Activated naive CD4-positive, alpha-beta T cell treated with anti-CD3 and anti-CD28 coated beads for 36 hours (primary cell): ENCODE data around the gene LIMK2. TPM values are rescaled to one million over a fixed set of nuclear protein-coding genes. Genes with fewer than 3 reads are reported as not detected.
A peak's percentile ranks its signal among the peaks of the same experiment; 100 is the strongest.

Experiments used
- CTCF ChIA-PET: fragments of 350-600 bp; sonication (Branson Sonifier 250); formaldehyde crosslinking; loops from one replicate; lab custom pipeline; 2021; ENCODE audit warnings: antibody characterized with exemption; lab: Charles Lee
- DNase-seq: peaks from one replicate; pipeline ENCODE4 v3.0.0-alpha.2; 2020
- H3K27ac Mint-ChIP-seq: one replicate; pipeline ENCODE4 v1.8.0; 2021; ENCODE audit warnings: mild to moderate bottlenecking, mixed read lengths
- H3K27me3 Mint-ChIP-seq: one replicate; pipeline ENCODE4 v1.8.0; 2021; ENCODE audit warnings: low read depth, mixed read lengths
- H3K36me3 Mint-ChIP-seq: one replicate; pipeline ENCODE4 v1.8.0; 2021; ENCODE audit warnings: low read depth, mixed read lengths
- H3K4me1 Mint-ChIP-seq: one replicate; pipeline ENCODE4 v1.8.0; 2021; ENCODE audit warnings: low read depth, mixed read lengths
- H3K4me3 Mint-ChIP-seq: one replicate; pipeline ENCODE4 v1.8.0; 2021; ENCODE audit warnings: mild to moderate bottlenecking, moderate library complexity, mixed read lengths
- H3K9me3 Mint-ChIP-seq: one replicate; pipeline ENCODE4 v1.8.0; 2021; ENCODE audit warnings: mixed read lengths
- intact Hi-C: fragments of 100-400 bp; cut with micrococcal nuclease; formaldehyde crosslinking; loops from one replicate; pipeline ENCODE4 v1.15.1; 2023
- total RNA-seq, 2 experiments: library from RNA; stranded (reverse); gene quantifications; one replicate each; pipeline ENCODE4 v1.2.3, GENCODE V29; 2021

LIMK2 gene
- total RNA-seq, 2 experiments from 2014 or later, result 50.8 to 50.9 TPM

DNA sequence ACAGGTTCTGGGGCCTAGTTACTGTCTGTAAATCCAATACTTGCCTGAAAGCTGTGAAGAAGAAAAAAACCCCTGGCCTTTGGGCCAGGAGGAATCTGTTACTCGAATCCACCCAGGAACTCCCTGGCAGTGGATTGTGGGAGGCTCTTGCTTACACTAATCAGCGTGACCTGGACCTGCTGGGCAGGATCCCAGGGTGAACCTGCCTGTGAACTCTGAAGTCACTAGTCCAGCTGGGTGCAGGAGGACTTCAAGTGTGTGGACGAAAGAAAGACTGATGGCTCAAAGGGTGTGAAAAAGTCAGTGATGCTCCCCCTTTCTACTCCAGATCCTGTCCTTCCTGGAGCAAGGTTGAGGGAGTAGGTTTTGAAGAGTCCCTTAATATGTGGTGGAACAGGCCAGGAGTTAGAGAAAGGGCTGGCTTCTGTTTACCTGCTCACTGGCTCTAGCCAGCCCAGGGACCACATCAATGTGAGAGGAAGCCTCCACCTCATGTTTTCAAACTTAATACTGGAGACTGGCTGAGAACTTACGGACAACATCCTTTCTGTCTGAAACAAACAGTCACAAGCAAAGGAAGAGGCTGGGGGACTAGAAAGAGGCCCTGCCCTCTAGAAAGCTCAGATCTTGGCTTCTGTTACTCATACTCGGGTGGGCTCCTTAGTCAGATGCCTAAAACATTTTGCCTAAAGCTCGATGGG lies 66.7 kb downstream of the LIMK2 start:
- H3K9me3 Mint-ChIP-seq, result no peaks in the 10 kb centered on the region
- H3K4me1 Mint-ChIP-seq, result peaks cover 86% of the 10 kb centered on the region
- peak overlapping the region; percentile 18 for H3K4me3 Mint-ChIP-seq
- no peaks in the 10 kb centered on the region for H3K27me3 Mint-ChIP-seq
- H3K36me3 Mint-ChIP-seq, result peaks cover 58% of the 10 kb centered on the region
- DNase-seq, result peak; percentile 69
- peak overlapping the region; percentile 94 for H3K27ac Mint-ChIP-seq
- intact Hi-C loops, result loop anchor here (1.0 to 10.0 kb wide), 4 partner anchors 12 to 334 kb away; partner anchors contain the start of gene LIMK2
- CTCF ChIA-PET, result interaction anchor here (0.6 to 1.5 kb wide), 7 partner anchors 11 to 67 kb away, joined by 3 to 7 read pairs (median 4); partner anchors contain the start of genes LIMK2 and PIK3IP1

DNA sequence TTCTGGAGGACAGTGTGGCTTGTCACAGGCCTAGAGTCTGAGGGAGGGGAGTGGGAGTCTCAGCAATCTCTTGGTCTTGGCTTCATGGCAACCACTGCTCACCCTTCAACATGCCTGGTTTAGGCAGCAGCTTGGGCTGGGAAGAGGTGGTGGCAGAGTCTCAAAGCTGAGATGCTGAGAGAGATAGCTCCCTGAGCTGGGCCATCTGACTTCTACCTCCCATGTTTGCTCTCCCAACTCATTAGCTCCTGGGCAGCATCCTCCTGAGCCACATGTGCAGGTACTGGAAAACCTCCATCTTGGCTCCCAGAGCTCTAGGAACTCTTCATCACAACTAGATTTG lies 67.2 kb downstream of the LIMK2 start:
- Mint-ChIP-seq H3K9me3 (no peaks in the 10 kb centered on the region), H3K36me3 (peaks cover 53% of the 10 kb centered on the region), H3K4me1 (peaks cover 88% of the 10 kb centered on the region), H3K4me3 (no peak overlapping the region), H3K27me3 (no peaks in the 10 kb centered on the region), H3K27ac (peak overlapping the region; percentile 94)
- intact Hi-C loops, result loop anchor here (1.0 to 10.0 kb wide), 4 partner anchors 11 to 334 kb away; partner anchors contain the start of gene LIMK2
- CTCF ChIA-PET, result interaction anchor here (0.6 to 1.5 kb wide), 6 partner anchors 11 to 68 kb away, joined by 3 to 7 read pairs (median 4); partner anchors contain the start of gene PIK3IP1
- DNase-seq, result no peak

DNA sequence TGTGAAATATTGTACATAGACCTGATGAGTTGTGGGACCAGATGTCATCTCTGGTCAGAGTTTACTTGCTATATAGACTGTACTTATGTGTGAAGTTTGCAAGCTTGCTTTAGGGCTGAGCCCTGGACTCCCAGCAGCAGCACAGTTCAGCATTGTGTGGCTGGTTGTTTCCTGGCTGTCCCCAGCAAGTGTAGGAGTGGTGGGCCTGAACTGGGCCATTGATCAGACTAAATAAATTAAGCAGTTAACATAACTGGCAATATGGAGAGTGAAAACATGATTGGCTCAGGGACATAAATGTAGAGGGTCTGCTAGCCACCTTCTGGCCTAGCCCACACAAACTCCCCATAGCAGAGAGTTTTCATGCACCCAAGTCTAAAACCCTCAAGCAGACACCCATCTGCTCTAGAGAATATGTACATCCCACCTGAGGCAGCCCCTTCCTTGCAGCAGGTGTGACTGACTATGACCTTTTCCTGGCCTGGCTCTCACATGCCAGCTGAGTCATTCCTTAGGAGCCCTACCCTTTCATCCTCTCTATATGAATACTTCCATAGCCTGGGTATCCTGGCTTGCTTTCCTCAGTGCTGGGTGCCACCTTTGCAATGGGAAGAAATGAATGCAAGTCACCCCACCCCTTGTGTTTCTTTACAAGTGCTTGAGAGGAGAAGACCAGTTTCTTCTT lies 67.9 kb downstream of the LIMK2 start:
- peak overlapping the region; percentile 94 for H3K27ac Mint-ChIP-seq
- no peaks in the 10 kb centered on the region for H3K9me3 Mint-ChIP-seq
- H3K4me1 Mint-ChIP-seq, result peaks cover 88% of the 10 kb centered on the region
- CTCF ChIA-PET, result interaction anchor here (1.0 to 1.5 kb wide), 5 partner anchors 10 to 68 kb away, joined by 3 to 7 read pairs (median 4); partner anchors contain the start of gene PIK3IP1
- H3K4me3 Mint-ChIP-seq, result no peak overlapping the region
- intact Hi-C loops, result loop anchor here (1.0 to 10.0 kb wide), 4 partner anchors 10 to 335 kb away; partner anchors contain the start of gene LIMK2
- DNase-seq, result no peak
- H3K36me3 Mint-ChIP-seq, result peaks cover 47% of the 10 kb centered on the region
- H3K27me3 Mint-ChIP-seq, result no peaks in the 10 kb centered on the region

DNA sequence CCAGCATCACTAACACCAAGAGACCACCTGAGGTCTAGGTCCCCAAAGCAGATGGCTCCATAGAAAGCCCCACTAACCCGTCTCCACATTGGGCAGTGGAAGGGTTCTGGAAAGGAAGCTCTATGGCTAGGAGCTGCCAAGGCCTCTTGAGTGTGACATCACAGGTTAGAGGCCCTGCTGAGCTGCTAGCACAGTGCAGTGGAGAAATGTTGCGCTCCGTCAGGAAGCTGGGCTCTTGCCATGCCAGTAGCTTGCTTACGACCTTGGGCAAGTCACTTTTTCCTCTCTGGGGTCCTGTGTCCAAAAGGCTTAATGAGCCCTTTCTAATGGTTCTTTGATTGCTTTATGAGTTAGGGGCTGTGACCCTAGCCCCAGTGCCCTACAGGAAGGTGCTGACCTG lies 69.6 kb downstream of the LIMK2 start:
- CTCF ChIA-PET, result interaction anchor here (0.6 to 2.6 kb wide), 2 partner anchors 9 to 12 kb away, joined by 3 to 16 read pairs; no protein-coding TSS in a partner anchor
- H3K4me3 Mint-ChIP-seq, result no peak overlapping the region
- peaks cover 93% of the 10 kb centered on the region for H3K4me1 Mint-ChIP-seq
- H3K27me3 Mint-ChIP-seq, result no peaks in the 10 kb centered on the region
- no peaks in the 10 kb centered on the region for H3K9me3 Mint-ChIP-seq
- intact Hi-C loops, result no loop called here
- peak overlapping the region; percentile 71 for H3K27ac Mint-ChIP-seq
- DNase-seq, result no peak
- peaks cover 35% of the 10 kb centered on the region for H3K36me3 Mint-ChIP-seq

DNA sequence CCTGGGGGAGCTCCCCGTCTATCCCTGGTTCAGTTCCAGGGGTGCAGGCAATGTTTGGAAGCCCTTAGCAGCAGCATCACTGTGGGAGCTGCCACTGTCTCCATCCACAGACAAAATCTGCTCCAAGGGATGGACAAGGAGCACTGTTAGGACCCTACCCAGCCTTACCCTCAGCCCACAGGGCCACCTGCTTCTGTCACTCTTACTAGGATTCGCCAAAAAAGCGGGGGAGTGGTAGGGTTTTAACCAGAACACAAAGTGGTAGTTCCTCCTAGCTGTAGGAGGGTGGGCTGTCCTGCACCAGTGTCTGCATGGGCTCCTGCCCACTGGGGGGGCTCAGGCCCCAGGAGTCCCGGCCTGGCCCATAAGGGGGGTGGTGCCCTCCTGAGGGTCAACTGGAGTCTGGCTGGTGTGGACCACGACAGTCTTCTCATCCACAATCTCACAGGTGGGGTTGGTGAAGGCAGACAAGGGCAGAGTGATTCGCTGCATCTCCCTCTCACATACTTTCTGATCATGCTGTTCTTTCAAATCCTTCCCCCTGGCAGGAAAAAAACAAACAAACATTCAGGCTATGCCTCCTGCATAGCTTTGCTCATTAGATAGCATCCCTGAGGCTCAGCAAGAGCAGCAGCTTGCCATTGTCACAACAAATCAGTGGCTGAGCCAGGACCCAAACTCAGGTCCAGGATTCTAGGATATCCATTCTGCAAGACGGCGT lies 70.8 kb downstream of the LIMK2 start:
- intact Hi-C loops, result no loop called here
- Mint-ChIP-seq H3K4me1 (peaks cover 93% of the 10 kb centered on the region), H3K27ac (peak overlapping the region; percentile 77), H3K9me3 (no peaks in the 10 kb centered on the region), H3K27me3 (no peaks in the 10 kb centered on the region), H3K4me3 (no peak overlapping the region), H3K36me3 (peaks cover 36% of the 10 kb centered on the region)
- CTCF ChIA-PET, result interaction anchor here (0.6 to 2.6 kb wide), 6 partner anchors 9 to 1523 kb away, joined by 3 to 16 read pairs (median 4); partner anchors contain the start of genes LIMK2 and PIK3IP1
- DNase-seq, result no peak

DNA sequence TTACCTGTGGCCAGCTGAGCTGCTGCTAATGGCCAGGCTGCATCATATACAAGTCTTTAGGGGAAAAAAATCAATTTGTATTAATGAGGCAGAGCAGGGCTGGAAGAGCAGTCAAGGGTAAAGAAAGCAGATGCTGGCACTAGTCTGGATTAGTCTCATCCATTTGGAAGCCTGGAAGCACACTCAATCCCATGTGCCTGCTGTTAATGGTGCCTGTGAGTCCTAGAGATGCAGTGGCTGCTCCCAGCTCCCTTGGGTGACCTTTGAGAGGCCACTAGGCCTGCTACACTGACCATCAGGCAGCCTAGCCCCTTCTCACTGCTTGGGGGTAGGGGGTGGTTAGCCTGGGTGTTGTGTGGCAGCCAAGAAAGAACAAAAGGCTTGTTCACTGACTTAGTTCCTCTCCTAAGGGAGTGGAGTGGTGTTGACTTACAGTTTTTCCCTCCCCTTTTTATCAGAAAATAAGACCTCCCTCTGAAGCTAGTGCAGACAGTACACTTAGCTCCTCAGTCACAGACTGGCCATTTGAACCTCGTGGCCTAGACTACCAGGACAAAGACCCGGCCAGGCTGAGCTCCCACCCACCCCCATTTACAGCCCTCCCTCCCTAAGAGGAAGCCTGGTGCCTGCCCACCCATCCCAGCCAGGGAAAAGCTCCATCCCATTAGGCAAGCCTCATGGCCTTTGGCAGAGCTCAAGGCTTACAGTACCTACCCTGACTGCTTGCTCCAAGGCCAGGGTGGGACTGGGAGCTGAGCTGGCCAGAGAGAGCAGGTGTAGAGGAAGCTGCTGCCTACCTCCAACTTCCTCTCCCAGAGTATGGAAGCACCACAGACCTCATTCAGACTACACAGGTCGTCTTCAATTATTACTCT lies 72.4 kb downstream of the LIMK2 start:
- peaks cover 28% of the 10 kb centered on the region for H3K36me3 Mint-ChIP-seq
- peaks cover 91% of the 10 kb centered on the region for H3K4me1 Mint-ChIP-seq
- no peaks in the 10 kb centered on the region for H3K9me3 Mint-ChIP-seq
- no peaks in the 10 kb centered on the region for H3K27me3 Mint-ChIP-seq
- intact Hi-C loops, result loop anchor here (5.0 kb wide), 1 partner anchor 112 kb away; no protein-coding TSS in a partner anchor
- CTCF ChIA-PET, result interaction anchor here (0.8 to 2.6 kb wide), 5 partner anchors 11 to 73 kb away, joined by 3 to 16 read pairs (median 8); partner anchors contain the start of gene LIMK2
- H3K27ac Mint-ChIP-seq, result peak overlapping the region; percentile 100
- DNase-seq, result no peak
- no peak overlapping the region for H3K4me3 Mint-ChIP-seq

DNA sequence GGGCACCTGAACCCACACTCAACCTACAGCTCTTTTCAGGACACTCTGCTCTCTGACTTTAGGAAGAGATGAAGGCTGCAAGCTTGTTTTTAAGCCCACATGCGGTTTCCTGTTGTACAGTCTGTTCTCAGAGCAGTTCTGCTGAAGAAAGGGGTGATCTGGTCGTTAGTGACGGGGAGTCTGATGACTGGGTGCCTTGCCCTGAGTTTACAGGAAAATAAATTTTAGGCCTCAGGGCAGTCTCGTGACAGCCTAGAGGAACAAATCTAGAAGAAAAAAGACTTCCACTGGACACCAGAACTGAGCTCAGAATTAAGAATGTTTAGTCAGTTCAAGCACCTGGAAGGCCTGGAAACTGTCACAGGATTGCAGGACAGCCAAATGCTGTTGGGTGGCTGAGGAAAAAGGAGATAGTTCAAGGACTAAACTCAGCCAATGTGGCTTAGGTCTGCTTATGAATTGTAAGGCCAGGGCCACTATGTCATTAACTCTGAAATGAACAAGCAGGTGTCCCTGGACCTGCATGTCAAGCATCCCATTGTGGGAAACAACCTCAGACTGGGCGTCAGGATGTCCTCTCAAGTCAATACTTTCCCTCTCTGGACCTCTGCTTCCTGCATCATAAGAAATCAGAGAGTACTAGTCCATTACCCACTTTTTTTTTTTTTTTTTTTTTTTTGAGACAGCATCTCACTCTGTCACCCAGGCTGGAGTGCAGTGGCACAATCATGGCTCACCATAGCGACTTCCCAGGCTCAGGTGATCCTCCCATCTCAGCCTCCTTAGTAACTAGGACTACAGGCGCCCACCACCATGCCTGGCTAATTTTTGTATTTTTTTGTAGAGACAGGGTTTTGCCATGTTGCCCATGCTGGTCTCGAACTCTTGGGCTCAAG lies 74.5 kb downstream of the LIMK2 start:
- DNase-seq, result peak; percentile 80
- H3K9me3 Mint-ChIP-seq, result no peaks in the 10 kb centered on the region
- peak overlapping the region; percentile 100 for H3K27ac Mint-ChIP-seq
- peak overlapping the region; percentile 8 for H3K4me3 Mint-ChIP-seq
- peaks cover 75% of the 10 kb centered on the region for H3K4me1 Mint-ChIP-seq
- H3K36me3 Mint-ChIP-seq, result peaks cover 18% of the 10 kb centered on the region
- no peaks in the 10 kb centered on the region for H3K27me3 Mint-ChIP-seq
- CTCF ChIA-PET, result interaction anchor here (1.1 to 2.2 kb wide), 5 partner anchors 12 to 75 kb away, joined by 3 to 12 read pairs (median 5); partner anchors contain the start of gene LIMK2
- intact Hi-C loops, result loop anchor here (5.0 kb wide), 1 partner anchor 114 kb away; no protein-coding TSS in a partner anchor

DNA sequence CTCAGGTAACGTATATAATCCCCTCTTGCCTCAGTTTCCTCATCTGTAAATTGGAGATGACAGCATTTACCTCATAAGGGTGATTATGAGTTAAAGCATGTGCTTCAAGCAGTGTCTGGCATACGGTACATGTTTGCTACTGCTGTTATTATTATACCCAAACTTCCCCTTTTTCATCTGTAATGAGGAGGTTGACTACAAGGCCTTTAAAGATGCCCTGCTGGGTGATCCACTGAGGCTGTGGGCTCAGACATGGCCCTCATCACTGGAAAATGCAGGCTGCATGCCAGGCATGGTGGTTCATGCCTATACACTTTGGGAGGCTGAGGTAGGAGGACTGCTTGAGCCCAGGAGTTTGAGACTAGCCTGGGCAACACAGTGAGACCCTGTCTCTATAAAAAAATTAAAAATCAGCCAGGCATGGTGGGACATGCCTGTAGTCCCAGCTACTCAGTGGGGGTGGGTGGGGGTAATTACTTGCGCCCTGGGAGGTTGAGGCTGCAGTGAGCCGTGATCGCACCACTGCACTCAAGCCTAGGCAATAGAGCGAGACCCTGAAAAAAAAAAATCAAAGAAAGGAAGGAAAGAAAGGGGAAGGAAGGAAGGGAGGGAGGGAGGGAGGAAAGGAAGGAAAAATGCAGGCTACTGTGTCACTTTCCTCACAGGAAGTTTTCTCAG lies 75.9 kb downstream of the LIMK2 start:
- Mint-ChIP-seq H3K36me3 (peaks cover 18% of the 10 kb centered on the region), H3K9me3 (no peaks in the 10 kb centered on the region), H3K27me3 (no peaks in the 10 kb centered on the region), H3K4me3 (peak overlapping the region; percentile 62), H3K27ac (peak overlapping the region; percentile 100), H3K4me1 (peaks cover 70% of the 10 kb centered on the region)
- CTCF ChIA-PET, result interaction anchor here (0.6 to 6.2 kb wide), 2 partner anchors 9 to 15 kb away, joined by 3 to 32 read pairs; no protein-coding TSS in a partner anchor
- no peak for DNase-seq
- intact Hi-C loops, result loop anchor here (5.0 kb wide), 1 partner anchor 116 kb away; no protein-coding TSS in a partner anchor

DNA sequence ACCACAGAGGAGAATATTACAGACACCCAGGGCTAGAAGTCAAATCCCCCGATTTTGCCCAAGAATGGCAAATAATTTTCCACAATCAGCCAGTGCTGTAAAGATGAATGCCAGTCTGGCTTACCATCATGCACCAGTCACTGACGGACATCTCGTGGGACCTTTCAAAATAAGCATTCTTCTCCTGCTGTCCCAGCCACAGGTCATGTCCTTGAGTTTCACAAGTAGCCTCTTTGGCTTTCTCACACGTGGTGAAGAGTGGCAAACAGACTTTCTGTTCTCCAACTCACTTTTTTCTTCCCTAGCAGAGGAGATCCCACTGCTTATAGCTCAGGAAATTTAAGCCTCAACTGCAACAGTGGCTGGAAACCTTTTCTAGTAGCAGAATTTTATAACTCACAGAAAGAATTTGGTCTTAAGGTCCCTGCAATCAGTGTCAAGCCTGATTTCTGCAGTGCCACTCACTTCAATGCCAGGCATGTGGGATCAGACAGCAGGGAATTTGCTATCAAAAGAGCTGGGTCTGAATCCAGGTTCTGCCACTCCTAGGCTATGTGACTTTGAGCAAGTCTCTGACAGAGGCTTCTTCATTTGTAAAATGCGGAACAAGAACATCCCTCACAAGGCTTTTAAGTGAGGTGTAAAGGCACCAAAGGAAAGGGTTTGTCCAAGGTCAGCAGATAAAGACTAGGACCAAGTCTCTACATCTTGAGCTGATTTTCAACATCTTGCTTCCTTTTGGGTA lies 76.6 kb downstream of the LIMK2 start:
- peaks cover 69% of the 10 kb centered on the region for H3K4me1 Mint-ChIP-seq

More for the DNA sequence above, 76.6 kb downstream of the LIMK2 start:
- CTCF ChIA-PET, result interaction anchor here (0.6 to 6.2 kb wide), 5 partner anchors 15 to 691 kb away, joined by 3 to 32 read pairs (median 13); partner anchors contain the start of gene LIMK2
- peak overlapping the region; percentile 98 for H3K4me3 Mint-ChIP-seq
- DNase-seq, result no peak
- intact Hi-C loops, result loop anchor here (5.0 kb wide), 1 partner anchor 116 kb away; no protein-coding TSS in a partner anchor
- peak overlapping the region; percentile 100 for H3K27ac Mint-ChIP-seq
- H3K27me3 Mint-ChIP-seq, result no peaks in the 10 kb centered on the region
- peaks cover 17% of the 10 kb centered on the region for H3K36me3 Mint-ChIP-seq
- H3K9me3 Mint-ChIP-seq, result peaks cover 1% of the 10 kb centered on the region
